Inferior parietal cortex (tissue), 1 donor: Measurements from ENCODE around the gene COL13A1.

Source experiments
- DNase-seq: peaks from one replicate; pipeline ENCODE4 v3.0.0-alpha.2; 2016; ENCODE audit errors: extremely low spot score

Gene COL13A1

GRCh38 chr10:69801434-69802315 lies at the start of gene COL13A1:
Gene COL13A1 (plus strand): TSS chr10:69801906. CDS start chr10:69802424, 518 bp downstream.
- no peak for DNase-seq

GRCh38 chr10:69752479-69752878 lies 49.2 kb upstream of the COL13A1 start:
- no peak for DNase-seq

- DNase-seq = no peak
These were observed 45.4 kb upstream of the COL13A1 start for GRCh38 chr10:69756279-69756678.

GRCh38 chr10:69757206-69757552 lies 44.5 kb upstream of the COL13A1 start:
- no peak for DNase-seq

GRCh38 chr10:69757553-69758309 lies 44.0 kb upstream of the COL13A1 start:
- peak; percentile 27 for DNase-seq

GRCh38 chr10:69758310-69758728 lies 43.4 kb upstream of the COL13A1 start:
- no peak for DNase-seq

GRCh38 chr10:69759641-69760040 lies 42.1 kb upstream of the COL13A1 start:
- no peak for DNase-seq

GRCh38 chr10:69760072-69760471 lies 41.6 kb upstream of the COL13A1 start:
- DNase-seq = no peak

- DNase-seq = no peak
These were observed 40.4 kb upstream of the COL13A1 start for GRCh38 chr10:69761320-69761719.

- no peak for DNase-seq
These were observed 35.4 kb upstream of the COL13A1 start for GRCh38 chr10:69766161-69766910.

GRCh38 chr10:69767793-69768192 lies 33.9 kb upstream of the COL13A1 start:
- no peak for DNase-seq

GRCh38 chr10:69768386-69768785 lies 33.3 kb upstream of the COL13A1 start:
- no peak for DNase-seq

- DNase-seq = no peak
These were observed 32.2 kb upstream of the COL13A1 start for GRCh38 chr10:69769395-69769992.

- no peak for DNase-seq
These were observed 28.6 kb upstream of the COL13A1 start for GRCh38 chr10:69772933-69773704.

GRCh38 chr10:69774596-69774995 lies 27.1 kb upstream of the COL13A1 start:
- no peak for DNase-seq

- no peak for DNase-seq
These were observed 21.6 kb upstream of the COL13A1 start for GRCh38 chr10:69780077-69780476.

- DNase-seq = no peak
These were observed 20.1 kb upstream of the COL13A1 start for GRCh38 chr10:69781576-69781975.

- DNase-seq = no peak
These were observed 18.2 kb upstream of the COL13A1 start for GRCh38 chr10:69783515-69783914.

GRCh38 chr10:69786791-69787190 lies 14.9 kb upstream of the COL13A1 start:
- no peak for DNase-seq

GRCh38 chr10:69787681-69788080 lies 14.0 kb upstream of the COL13A1 start:
- no peak for DNase-seq

- no peak for DNase-seq
These were observed 12.5 kb upstream of the COL13A1 start for GRCh38 chr10:69789164-69789576.
